CD4-positive, alpha-beta T cell treated with Interleukin-1 beta for 1 hour (primary cell): ENCODE data around the gene SLC26A2.

Experiments
- DNase-seq, 2 donors: peaks; one replicate each; pipeline ENCODE4 v3.0.0-alpha.2; 2020 to 2022

The SLC26A2 gene

GRCh38 chr5:149962601-149963300 is 2.2 kb downstream of the SLC26A2 start:
- DNase-seq: no peak

- no peak for DNase-seq
These were observed 3.2 kb downstream of the SLC26A2 start for GRCh38 chr5:149963729-149964128.

GRCh38 chr5:149966946-149967345 is 6.4 kb downstream of the SLC26A2 start:
- DNase-seq: no peak

- DNase-seq: no peak
These were observed 8.8 kb downstream of the SLC26A2 start for GRCh38 chr5:149969181-149969930.

GRCh38 chr5:149975409-149975808 is 14.9 kb downstream of the SLC26A2 start:
- DNase-seq: no peak

- DNase-seq: no peak
These were observed 19.3 kb downstream of the SLC26A2 start for GRCh38 chr5:149979896-149980295.

GRCh38 chr5:149981206-149981605 is 20.6 kb downstream of the SLC26A2 start:
- no peak for DNase-seq

GRCh38 chr5:149982505-149982904 is 21.9 kb downstream of the SLC26A2 start:
- DNase-seq: no peak

- no peak for DNase-seq
These were observed 27.6 kb downstream of the SLC26A2 start for GRCh38 chr5:149988126-149988525.

GRCh38 chr5:149990518-149991376 is 30.2 kb downstream of the SLC26A2 start:
- DNase-seq: peak; percentile 67 to 74

- DNase-seq: no peak
These were observed 32.9 kb downstream of the SLC26A2 start for GRCh38 chr5:149993471-149993870.

- no peak for DNase-seq
These were observed 35.0 kb downstream of the SLC26A2 start for GRCh38 chr5:149995385-149996204.

- DNase-seq: no peak
These were observed 35.8 kb downstream of the SLC26A2 start for GRCh38 chr5:149996205-149996890.

GRCh38 chr5:149998281-149998680 is 37.7 kb downstream of the SLC26A2 start:
- DNase-seq: no peak

- no peak for DNase-seq
These were observed 38.8 kb downstream of the SLC26A2 start for GRCh38 chr5:149999359-149999758.

- no peak for DNase-seq
These were observed 39.3 kb downstream of the SLC26A2 start for GRCh38 chr5:149999866-150000255.

GRCh38 chr5:150000256-150000989 is 39.9 kb downstream of the SLC26A2 start, which contains the start of the genes HMGXB3 and TIGD6:
Gene HMGXB3, plus strand, starts transcription at chr5:150000739. Its CDS starts 4,114 bp downstream, at chr5:150004853.
Gene TIGD6, minus strand, starts transcription at chr5:150000654. Its CDS starts 4,306 bp downstream, at chr5:149996348.
- DNase-seq: peak; percentile 89 to 92

- peak; percentile 17 to 25 for DNase-seq
These were observed 40.6 kb downstream of the SLC26A2 start for GRCh38 chr5:150000990-150001659.

GRCh38 chr5:150001660-150002486 is 41.3 kb downstream of the SLC26A2 start:
- DNase-seq: peak; percentile 71 to 78
